Stimulated activated CD8-positive, alpha-beta memory T cell treated with anti-CD3 and anti-CD28 coated beads, Interleukin-15, amount 100 ng/mL, for 48 hours (primary cell): ENCODE measurements around the gene PEAK1.

ENCODE experiments used
- DNase-seq, 2 donors: peaks; one replicate each; pipeline ENCODE4 v3.0.0-alpha.2; 2020; ENCODE audit warnings: low read depth in 2 of 2

Gene PEAK1

DNA sequence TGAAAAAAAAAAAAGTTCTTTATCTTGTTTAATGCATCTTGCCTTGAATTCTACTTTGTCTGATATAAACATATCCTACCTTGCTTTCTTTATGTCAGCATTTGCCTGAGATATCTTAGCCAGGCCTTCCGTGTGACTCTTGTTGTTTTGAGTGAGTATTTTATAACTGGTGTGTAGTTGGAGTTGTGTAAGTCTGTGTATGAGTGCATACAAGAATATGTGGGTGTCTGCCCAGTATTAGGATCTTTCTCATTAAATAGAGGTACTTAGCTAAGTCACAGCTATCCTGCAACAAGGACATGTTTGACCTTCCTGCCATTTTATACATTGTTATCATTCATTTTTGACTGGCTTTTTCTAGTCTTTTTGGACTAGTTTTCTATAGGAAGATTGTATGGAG is 326.5 kb downstream of the PEAK1 start:
- no peak for DNase-seq

GRCh38 chr15:77091097-77091496 is 328.8 kb downstream of the PEAK1 start:
- no peak for DNase-seq

GRCh38 chr15:77087213-77087612 is 332.7 kb downstream of the PEAK1 start:
- no peak for DNase-seq

DNA sequence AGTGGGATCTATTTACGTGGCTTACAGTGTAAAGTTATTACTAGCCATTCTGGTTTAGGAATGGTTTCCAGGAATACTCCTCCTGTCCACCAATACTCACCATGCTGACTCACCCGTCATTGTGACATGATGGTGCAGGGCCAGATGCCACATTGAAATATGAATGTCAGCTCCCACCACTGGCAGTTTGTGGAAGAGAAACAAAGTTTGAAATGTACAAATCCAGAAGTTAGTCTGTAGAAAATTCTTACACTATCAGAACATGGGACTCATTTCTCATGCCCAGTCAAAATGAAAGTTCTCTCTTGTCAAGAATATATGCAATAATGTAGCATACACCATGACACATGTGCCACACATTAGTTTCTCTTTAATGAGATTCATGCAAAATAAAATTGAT is 334.6 kb downstream of the PEAK1 start:
- DNase-seq = no peak

DNA sequence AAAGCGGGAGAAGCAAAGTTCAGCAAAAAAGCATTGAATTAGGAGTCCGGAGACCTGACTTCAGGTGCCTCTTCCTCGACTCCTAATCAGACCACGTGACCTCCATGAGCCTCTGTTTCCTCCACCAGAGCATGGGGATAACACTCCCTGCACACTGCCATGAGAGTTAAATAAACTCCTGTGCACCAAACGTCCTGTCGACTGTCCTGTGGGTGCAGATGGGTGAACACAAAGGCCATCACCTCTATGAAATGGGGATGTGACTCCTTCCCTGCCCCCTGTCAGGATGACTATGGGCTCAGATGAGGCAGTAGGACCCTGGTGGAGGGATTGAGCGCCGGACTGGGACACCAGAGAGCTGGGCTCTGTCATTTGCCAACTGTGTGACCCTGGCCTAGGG is 335.5 kb downstream of the PEAK1 start:
- DNase-seq = no peak

GRCh38 chr15:77083381-77084160 is 336.3 kb downstream of the PEAK1 start:
- DNase-seq = peak; percentile 35 to 55

GRCh38 chr15:77081971-77082370 is 337.9 kb downstream of the PEAK1 start:
- DNase-seq = no peak

GRCh38 chr15:77076323-77076915 is 343.5 kb downstream of the PEAK1 start:
- no peak for DNase-seq

GRCh38 chr15:77075528-77075927 is 344.4 kb downstream of the PEAK1 start:
- DNase-seq = no peak

DNA sequence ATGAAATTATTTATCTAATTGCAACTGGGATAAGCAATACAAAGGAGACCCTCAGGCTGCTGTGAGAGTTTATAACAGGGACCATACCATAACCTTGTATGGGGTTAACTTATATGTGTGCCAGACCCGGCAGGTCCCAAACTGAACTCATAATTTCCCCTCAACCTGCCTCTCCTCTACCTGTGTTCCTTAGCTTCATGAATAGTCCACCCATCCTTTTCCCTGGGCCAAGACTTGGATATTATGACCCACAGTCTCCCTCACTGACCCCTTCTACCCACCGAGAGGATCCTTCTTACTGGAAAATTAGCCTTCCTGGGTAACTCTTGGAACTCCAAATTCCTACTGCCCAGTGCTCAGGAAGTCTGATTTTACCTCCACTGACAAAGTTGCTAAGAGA is 345.6 kb downstream of the PEAK1 start:
- no peak for DNase-seq

DNA sequence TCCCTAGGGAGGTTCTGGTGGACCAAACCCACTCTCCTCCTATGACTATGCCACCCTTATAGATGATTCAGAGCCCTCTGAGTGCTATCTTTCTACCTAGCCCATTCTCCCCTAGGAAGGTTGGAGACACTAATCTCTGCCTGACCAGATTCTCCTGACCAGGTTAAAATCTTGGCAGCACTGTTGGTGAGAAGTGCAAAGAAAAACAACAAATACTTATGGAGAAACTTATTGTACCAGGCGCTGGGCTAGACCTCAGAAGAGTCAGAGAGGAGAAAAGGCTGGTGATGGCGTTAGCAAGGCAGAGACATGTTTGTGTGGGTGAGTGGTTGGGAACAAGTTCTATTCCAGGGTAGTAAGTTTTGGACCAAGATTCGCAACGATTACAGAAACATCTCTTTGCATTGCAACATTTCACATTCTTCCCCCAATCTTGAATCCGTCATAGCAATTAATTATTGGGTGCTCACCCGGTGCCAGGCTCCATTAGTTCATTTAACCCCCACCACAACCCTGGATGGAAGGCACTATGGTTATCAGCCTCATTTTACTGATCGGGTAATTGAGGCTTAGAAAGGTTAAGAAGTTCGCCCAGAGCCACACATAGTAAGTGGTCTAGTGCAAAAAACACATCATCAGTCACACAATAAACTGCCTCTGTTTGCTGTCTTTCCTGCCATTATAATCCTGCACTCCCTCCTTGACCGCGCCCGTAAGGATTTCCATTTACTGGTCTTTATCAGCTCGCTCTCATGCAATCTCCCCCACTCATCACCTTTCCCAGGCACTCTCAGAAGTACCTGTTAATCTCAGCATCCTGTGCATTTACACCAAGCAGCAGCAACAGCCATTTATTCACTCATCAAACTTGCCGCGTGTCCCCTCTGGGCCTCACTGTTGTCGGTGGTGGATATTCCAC is 348.3 kb downstream of the PEAK1 start:
- DNase-seq = no peak

DNA sequence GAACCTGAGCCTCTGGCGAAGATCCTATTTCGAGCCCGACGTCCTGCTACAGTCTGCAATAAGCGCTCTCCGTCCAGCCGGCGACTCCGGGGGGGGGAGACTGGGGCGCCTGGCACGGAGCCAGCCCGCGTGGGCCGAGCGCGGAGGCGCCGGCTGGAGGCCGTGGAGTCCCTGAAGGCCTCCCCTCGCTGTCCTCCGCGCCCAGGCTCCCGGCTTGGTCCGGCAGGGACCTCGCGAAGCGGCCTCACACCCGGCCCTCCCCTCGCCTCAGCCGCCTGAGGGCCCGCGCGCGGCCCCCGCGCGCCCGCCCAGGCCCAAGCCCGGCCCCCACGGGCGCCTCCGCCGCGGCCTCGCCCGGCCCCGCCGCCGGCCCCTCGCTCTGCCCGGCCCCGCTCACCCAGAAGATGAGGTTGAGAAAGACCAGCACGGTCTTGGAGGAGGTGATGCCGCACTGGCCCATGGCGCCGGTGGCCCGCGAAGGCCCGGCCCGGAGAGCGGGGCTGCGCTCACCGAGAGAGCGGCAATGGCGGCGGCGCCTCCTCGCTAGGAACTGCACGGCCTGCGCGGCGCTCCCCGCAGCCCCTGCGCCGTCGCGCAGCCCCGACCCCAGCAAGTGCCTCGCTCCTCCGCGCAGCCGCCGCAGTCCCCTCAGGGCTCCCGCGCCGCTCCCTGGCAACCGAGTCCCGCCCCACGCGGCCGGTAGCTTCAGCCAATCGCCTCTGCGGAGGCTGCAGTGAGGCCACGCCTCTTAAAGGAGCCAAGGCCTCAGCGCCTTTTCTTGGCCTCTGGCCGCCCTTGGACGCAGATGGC is 349.2 kb downstream of the PEAK1 start, which contains the start of gene TSPAN3:
TSS of gene TSPAN3 (minus strand) at position 615 of the 810 bp plus-strand sequence. CDS start at position 460, 155 bp downstream.
- DNase-seq = peak; percentile 92

DNA sequence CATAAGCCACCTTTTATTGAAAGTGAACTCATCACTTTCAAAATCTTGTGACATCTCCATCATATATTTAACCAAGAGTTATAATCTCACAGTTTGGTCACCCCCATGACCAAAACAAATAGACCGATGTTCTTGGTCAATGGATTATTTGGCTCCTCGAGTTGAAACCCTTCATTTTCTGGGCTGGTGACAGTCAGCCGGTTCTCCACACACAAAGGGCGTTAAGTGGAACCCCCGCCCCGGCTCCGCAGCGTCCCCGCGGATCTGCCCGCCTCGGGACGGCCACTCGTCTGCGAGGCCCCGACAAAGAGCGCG is 349.8 kb downstream of the PEAK1 start:
- DNase-seq = no peak

GRCh38 chr15:77069521-77070121 is 350.3 kb downstream of the PEAK1 start:
- DNase-seq = no peak

DNA sequence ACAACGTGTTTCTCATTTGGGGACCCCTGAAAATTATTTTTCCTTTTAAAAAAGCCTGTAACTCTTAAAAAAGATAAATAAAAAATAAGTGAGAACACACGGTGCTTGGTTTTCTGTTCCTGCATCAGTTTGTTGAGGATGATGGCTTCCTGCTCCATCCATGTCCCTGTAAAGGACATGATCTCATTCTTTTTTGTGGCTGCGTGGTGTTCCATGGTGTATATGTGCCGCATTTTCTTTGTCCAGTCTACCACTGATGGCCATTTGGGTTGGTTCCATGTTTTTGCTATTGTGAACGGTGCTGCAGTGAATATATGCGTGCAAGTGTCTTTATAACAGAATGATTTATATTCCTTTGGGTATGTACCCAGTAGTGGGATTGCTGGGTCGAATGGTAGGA is 351.3 kb downstream of the PEAK1 start:
- no peak for DNase-seq

GRCh38 chr15:77067691-77068367 is 352.1 kb downstream of the PEAK1 start:
- DNase-seq = no peak

DNA sequence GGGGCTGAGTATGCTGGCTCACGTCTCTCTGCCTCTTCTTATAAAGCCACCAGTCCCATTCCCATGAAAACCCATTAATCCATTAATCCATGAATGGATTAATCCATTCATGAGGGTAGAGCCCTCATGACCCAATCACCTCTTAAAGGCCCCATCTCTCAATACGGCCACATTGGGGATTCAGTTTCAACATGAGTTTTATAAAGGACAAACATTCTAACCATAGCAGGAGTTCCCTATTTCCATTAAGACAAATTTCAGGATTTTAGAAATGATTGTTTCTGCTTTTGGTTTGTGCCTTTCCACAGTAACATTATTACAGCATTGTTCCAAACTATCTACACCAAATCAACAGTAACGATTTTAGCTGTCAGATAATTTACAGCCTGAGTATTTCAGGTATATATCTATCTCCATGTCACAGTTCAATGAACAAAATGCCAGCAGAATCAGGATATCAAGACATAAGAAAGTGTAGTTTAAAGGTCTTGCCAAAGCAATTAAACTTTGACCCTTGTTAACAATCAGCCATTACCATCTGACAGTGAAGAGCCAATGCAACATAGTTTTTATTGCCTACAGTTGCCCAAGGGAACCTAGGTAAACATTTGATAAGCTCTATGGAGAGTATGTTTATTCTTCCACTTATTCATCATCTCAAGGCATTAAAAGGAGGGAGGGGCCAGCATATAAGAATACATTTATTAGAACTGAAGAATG is 352.8 kb downstream of the PEAK1 start:
- no peak for DNase-seq

DNA sequence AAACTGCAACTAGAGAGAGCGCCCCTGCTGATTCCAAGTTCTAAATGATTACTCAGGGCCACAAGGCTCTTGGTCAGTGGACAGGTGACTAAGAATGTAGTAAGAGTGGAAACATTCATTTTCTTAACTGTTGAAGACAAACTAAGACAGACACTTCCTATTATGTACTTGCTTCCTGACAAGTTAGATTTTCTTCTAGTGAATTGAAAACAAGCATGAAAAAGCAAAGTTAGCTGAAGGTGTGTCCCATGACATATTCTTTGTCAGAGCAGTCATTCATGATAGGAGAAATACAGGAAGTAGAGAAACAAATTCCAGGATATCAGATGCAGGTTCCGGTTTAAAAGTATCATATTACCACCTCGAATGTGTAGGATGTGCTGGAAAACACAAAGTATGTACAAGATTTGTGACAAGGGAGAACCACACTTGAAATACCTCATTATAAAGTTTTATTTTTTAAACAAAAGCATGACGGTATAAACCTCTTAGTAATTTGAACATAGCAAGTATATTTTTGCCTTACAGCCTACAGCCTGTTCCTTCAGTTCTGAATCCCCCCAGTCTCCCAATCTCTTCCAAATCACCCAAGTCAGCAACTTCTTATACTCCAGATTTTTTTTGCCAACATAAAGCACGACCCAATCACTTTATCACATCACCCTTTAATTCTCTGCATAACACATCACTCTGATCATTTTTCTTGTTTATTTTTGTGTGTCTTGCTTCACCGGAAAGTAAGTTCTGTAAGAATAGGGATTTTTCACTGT is 355.2 kb downstream of the PEAK1 start:
- no peak for DNase-seq

DNA sequence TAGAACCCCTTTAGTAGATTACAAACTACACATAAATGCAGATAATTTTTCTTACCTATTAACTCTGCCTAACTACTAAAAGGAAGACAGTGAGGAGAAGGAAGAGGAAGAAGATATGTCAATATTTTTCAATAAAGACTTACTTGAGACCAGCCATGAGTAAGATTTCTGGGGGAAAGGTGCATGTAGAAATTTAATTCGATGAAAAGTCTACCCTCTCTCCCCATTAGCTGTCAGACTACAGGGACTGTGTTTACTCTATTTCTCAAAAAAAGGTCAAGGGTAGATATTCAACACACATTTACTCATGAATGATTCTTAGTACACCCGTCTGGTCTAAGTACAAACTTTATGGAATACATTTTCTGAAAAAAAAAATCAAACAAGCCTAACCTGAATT is 355.8 kb downstream of the PEAK1 start:
- DNase-seq = no peak
